NCI-H1092 treated with DMSO at 0.1 percent for 48 hours (cell line): ENCODE data around the gene ADGRE1.
"Not testable (repeated sequence)": the region's sequence is repeated elsewhere in the genome, so short reads cannot be mapped to it uniquely, and the experiment has no call there.

Source experiments
- DNase-seq: peaks from one replicate; lab custom pipeline; 2025; lab: John Stamatoyannopoulos, UW

The ADGRE1 gene, protein sequence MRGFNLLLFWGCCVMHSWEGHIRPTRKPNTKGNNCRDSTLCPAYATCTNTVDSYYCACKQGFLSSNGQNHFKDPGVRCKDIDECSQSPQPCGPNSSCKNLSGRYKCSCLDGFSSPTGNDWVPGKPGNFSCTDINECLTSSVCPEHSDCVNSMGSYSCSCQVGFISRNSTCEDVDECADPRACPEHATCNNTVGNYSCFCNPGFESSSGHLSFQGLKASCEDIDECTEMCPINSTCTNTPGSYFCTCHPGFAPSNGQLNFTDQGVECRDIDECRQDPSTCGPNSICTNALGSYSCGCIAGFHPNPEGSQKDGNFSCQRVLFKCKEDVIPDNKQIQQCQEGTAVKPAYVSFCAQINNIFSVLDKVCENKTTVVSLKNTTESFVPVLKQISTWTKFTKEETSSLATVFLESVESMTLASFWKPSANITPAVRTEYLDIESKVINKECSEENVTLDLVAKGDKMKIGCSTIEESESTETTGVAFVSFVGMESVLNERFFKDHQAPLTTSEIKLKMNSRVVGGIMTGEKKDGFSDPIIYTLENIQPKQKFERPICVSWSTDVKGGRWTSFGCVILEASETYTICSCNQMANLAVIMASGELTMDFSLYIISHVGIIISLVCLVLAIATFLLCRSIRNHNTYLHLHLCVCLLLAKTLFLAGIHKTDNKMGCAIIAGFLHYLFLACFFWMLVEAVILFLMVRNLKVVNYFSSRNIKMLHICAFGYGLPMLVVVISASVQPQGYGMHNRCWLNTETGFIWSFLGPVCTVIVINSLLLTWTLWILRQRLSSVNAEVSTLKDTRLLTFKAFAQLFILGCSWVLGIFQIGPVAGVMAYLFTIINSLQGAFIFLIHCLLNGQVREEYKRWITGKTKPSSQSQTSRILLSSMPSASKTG

DNA sequence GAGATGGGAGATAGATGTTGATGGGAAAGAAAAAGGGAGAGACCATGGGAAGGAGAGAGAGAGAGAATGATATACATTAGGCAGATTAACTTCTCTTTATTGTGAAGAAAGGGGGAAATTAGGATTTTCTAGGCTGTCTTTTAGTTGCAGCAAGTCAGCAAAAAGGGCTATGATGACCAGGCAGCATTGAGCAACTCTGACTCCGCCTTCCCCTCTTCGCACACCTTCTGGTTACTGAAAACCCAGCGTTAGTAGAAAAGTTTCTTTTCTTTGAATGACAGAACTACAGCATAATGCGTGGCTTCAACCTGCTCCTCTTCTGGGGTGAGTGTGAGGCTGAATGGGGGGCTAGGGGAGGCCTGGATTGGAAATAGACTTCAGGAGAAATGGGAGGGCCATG, at the start of gene ADGRE1:
ADGRE1 (plus strand) TSS at position 264 of the 400 bp plus-strand sequence; CDS start at position 294, 30 bp downstream.
- no peak for DNase-seq

- no peak for DNase-seq
Measured at GRCh38 chr19:6838062-6838655, 49.2 kb upstream of the ADGRE1 start.

GRCh38 chr19:6842871-6843607, 44.3 kb upstream of the ADGRE1 start:
- DNase-seq, result no peak

DNA sequence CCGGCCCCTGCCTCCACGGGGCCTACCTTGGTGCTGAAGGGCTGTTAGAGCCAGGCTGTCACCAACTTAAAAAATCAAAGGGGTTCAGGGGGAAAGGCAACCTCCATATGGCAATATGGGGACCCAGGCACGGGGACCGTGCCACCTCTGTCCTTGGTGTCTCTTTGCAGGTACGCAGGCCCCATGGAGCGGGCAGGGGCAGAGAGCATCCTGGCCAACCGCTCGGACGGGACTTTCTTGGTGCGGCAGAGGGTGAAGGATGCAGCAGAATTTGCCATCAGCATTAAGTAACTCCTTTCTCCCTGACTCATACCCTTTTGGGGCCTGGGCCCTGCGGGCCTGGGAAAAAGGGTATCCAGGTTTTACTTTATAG, 39.6 kb upstream of the ADGRE1 start:
- no peak for DNase-seq

GRCh38 chr19:6848986-6849385, 38.4 kb upstream of the ADGRE1 start:
- DNase-seq, result no peak

DNA sequence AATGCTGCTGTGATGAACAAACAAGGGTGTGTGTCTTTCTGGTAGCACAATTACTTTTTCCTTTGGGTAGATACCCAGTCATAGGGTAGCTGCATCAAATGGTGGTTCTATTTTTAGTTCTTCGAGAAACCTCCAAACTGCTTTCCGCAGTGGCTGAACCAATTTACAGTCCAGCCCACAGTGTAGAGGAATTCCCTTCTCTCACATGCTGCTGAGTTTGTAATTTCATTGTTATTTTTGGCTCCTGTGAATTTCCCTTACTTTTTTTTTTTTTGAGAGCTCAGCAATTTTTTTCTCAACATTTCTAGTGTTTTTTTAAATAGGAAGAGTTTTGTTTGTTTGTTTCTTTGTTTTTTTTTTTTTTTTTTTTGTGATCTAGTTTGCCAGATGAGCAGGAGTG, 37.5 kb upstream of the ADGRE1 start:
- DNase-seq, result no peak

DNA sequence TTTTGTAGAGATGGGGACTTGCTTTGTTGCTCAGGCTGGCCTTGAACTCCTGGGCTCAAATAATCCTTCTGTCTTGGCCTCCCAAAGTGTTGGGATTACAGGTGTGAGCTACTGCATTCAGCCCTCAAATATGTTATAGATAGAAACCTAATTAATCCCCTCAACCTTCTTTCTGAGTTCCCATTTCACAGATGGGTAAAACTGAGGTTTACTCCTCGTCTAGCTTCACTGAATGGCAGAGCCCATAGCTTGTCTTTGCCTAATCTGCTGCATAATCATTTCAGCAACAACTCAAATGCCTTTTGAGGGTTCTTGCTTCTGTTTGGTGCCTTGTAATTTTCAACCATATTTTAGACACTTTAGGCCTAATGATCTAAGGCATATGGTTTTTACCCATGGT, 36.0 kb upstream of the ADGRE1 start:
- no peak for DNase-seq

- no peak for DNase-seq
Measured at GRCh38 chr19:6852001-6852400, 35.4 kb upstream of the ADGRE1 start.

GRCh38 chr19:6853868-6854267, 33.5 kb upstream of the ADGRE1 start:
- DNase-seq, result no peak

- DNase-seq, result no peak
Measured at GRCh38 chr19:6854758-6855157, 32.6 kb upstream of the ADGRE1 start.

DNA sequence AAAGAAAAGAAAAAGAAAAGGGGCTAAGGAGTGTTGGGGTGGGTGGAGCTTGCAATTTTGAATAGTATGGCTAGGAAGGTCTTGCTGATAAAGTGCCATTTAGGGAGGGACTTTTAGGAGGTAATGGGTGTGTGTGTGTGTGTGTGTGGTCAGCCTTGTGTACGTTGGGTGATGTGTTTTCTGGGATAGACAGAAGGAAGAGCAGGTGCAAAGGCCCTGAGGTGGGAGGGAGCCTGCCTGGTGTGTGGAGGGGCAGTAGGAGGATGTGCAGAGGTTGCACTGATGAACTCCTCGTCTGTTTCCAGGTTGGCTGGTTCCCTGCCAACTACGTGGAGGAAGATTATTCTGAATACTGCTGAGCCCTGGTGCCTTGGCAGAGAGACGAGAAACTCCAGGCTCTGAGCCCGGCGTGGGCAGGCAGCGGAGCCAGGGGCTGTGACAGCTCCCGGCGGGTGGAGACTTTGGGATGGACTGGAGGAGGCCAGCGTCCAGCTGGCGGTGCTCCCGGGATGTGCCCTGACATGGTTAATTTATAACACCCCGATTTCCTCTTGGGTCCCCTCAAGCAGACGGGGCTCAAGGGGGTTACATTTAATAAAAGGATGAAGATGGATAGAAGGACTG, 30.5 kb upstream of the ADGRE1 start:
- no peak for DNase-seq

GRCh38 chr19:6861683-6862286, 25.6 kb upstream of the ADGRE1 start:
- no peak for DNase-seq

- DNase-seq, result peak; percentile 39
Measured at GRCh38 chr19:6862673-6863078, 24.7 kb upstream of the ADGRE1 start.

GRCh38 chr19:6864325-6864940, 22.9 kb upstream of the ADGRE1 start:
- DNase-seq, result no peak

GRCh38 chr19:6865849-6866248, 21.5 kb upstream of the ADGRE1 start:
- DNase-seq, result no peak

DNA sequence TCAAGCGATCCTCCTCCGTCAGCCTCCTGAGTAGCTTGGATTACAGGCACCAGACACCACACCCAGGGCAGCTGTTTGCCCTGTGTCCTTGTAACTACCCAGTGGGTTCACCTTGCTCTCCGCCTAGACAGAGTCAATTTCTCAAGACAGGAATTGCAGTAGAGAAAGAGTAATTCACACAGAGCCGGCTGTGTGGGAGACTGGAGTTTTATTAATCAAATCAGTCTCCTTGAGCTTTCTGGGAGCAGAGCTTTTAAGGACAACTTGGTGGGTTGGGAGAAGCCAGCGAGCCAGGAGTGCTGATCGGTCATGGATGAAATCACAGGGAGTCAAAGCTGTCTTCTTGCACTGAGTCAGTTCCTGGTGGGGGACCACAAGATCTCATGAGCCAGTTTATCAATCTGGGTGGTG, 20.6 kb upstream of the ADGRE1 start:
- DNase-seq, result no peak

GRCh38 chr19:6868351-6868750, 19.0 kb upstream of the ADGRE1 start:
- DNase-seq, result no peak

DNA sequence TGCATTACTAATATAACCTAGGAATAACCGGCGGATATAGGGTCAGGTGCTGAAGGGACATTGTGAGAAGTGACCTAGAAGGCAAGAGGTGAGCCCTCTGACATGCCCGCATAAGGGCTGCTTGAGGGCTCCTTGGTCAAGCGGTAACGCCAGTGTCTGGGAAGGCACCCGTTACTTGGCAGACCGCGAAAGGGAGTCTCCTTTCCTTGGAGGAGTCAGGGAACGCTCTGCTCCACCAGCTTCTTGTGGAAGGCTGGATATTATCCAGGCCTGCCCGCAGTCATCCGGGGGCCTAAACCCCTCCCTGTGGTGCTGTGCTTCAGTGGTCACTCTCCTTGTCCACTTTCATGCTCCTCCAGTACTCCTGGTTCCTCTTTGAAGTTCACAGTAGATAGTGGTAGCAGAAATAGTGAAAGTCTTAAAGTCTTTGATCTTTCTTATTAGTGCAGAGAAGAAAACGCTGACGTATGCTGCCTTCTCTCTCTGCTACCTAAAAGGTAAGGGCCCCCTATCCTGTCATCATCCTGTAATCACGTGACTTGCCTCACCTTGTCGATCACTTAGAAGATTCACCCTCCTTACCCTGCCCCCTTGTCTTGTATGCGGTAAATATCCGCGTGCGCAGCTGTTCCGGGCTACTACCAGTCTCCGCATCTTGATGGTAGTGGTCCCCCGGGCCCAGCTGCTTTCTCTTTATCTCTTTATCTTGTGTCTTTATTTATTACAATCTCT, 18.1 kb upstream of the ADGRE1 start:
- DNase-seq, result not testable (repeated sequence)

- DNase-seq, result no peak
Measured at GRCh38 chr19:6873708-6874431, 13.5 kb upstream of the ADGRE1 start.
